ENCODE results near the gene SPECC1.
"Not testable (repeated sequence)": the region's sequence is repeated elsewhere in the genome, so short reads cannot be mapped to it uniquely, and the experiment has no call there.

Gene SPECC1

GRCh38 chr17:20095336-20096080 lies 86.3 kb downstream of the SPECC1 start:
- peak; percentile 34 for DNase-seq

DNA sequence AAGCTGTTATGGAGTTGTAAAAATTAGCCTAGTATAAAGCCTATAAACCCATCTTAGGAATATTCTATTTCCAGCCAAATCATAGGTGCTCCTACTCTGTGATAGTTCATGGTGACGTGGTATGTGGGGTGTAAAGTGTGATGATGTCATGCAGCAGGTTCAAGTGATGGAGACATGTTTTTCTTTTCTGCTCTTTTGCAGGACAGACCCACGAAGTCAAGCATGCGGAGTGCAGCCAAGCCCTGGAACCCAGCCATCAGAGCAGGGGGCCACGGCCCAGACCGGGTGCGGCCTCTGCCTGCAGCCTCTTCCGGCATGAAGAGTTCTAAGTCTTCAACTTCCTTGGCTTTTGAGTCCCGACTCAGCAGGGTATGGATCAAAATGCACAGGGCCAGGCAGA lies 87.3 kb downstream of the SPECC1 start:
- DNase-seq = no peak

GRCh38 chr17:20097330-20097729 lies 88.2 kb downstream of the SPECC1 start:
- no peak for DNase-seq

DNA sequence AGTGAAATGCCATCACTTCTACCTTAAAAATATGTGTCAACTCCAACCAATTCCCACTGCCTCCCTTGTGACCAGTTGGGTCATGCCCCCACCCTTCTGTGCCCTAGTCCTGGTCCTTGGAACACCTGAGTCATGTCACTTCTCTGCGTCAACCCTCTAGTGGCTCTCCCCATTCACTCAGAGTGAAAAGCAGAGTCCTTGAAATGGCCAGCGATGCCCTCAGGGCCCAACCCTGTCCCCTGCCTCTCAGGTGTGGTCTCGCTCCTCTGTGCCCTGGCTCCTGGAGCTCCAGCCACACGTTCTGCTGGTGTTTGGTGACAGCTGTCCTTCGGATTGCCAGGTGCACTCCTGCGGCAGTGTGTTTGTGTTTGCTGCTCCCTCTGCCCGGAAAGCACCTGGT lies 89.2 kb downstream of the SPECC1 start:
- no peak for DNase-seq

- not testable (repeated sequence) for DNase-seq
Observed at GRCh38 chr17:20100806-20101205, 91.6 kb downstream of the SPECC1 start.

- DNase-seq = no peak
Observed at GRCh38 chr17:20103454-20104446, 94.6 kb downstream of the SPECC1 start.

DNA sequence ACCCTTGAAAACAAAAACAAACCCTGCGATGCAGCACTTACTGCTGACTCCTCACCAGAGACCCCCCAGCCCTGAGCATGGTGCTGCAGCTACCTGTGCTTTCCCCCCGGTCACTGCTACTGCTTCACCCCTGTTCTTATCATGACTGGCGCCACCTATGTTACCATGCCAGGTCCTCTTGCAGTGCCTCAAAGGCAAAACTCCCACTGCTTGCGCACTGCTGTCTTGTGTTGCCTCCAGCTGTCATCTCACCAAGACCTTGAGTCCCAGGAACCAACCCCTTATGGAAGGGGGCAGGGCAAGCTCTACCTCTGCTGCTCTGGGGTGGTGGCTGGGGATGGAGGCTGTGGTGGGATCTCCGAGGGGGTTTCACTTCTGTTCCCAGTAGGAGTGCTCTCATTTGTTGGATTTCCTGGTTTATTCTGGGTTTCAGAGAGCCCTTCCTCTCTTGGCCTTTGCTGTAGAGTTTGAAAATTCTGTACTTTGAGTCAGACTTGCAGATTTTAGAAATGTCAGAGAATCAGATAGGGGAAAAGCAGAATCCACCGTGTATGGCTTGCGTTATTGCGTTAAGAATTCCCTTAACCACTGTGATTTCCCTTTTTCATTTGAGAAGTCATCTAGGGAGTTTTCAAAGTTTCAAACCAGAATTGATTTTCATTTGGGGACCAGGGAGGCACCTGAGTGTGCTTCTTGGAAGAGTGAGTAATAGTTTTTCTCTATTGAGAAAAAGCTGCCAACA lies 96.6 kb downstream of the SPECC1 start:
- DNase-seq = no peak

- not testable (repeated sequence) for DNase-seq
Observed at GRCh38 chr17:20106446-20106845, 97.3 kb downstream of the SPECC1 start.

DNA sequence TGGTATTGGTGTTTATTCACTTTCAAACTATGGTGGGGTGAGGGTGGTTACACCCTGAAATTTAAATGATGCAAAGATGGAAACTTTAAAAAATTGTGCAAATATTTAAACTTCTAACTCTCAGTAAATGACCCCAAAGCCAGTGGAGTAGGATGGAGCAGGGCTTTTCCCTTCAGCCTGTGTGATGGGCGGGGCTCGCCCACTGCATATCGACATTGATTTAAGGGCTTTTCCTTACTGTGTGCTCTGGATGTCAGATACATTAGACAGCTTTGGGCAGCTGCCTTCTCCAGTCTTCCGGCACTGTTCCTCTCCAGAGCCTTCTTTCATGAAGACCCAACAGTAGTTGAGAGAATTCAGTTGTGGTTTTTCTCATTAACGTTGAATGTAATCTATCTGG lies 99.9 kb downstream of the SPECC1 start:
- no peak for DNase-seq

DNA sequence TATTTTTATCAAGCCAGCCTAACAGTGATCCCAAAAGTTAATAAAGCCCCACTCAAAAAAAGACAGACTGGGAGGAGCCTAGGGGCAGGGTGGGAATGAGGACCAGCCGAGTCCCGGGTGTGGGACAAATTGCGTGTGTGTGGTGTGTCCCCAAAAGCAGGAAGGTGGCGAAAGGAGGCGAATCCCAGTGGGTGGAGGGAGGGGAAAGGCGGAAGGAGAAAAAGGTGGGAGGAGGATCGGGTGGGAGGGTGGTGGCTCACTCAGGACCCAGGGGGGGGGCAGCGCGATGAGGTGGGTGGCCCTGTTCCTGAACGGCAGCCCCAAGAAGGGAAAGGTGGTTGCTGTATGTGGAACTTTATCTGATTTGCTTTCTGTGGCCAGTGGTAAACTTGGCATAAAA lies 102.4 kb downstream of the SPECC1 start:
- DNase-seq = no peak

GRCh38 chr17:20114466-20114865 lies 105.3 kb downstream of the SPECC1 start:
- DNase-seq = no peak

DNA sequence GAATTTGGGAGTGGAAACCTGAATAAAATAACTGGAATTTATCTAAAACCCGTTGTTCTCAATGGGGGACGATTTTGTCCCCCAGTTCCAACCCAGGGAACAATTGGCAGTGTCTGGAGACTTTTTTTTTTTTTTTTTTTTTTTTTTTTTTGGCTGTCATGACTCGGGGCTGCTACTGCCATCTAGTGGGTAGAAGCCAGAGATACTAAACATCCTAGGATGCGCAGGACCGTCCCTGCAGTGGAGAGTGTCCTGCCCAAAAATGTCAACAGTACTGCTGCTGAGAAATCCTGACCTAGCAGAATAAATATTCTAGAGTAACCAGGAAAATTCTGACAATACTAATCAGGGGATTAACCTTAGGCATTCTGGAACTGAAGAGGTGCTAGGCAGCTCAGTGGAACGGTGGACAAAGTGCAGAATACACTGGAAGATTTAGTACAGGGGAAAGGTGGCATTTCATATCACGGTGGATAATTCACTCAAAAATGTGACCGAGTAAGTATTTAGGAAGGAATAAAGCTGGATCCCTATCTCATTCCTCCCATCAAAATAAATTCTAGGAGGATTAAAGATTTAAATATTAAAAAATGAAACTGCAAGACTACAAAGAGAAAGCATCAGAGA lies 107.6 kb downstream of the SPECC1 start:
- peak; percentile 77 for DNase-seq

DNA sequence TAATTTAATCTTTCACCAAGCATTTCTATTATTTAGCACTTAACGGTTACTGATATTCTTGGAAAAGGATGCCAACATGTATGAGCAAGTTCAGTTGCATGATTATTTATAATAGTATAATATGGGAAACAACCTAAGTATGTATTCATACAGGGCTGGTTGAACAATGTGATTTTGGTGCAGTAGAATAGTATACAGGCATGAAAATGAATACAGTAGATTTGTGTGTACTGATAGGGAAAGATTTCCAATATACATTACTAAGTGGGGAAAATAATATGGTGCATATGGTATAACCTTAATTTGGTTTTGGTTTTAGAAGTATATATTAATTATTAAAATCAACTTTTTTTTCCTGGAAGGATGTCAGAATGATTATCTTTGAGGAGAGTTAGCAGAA lies 109.1 kb downstream of the SPECC1 start:
- no peak for DNase-seq

DNA sequence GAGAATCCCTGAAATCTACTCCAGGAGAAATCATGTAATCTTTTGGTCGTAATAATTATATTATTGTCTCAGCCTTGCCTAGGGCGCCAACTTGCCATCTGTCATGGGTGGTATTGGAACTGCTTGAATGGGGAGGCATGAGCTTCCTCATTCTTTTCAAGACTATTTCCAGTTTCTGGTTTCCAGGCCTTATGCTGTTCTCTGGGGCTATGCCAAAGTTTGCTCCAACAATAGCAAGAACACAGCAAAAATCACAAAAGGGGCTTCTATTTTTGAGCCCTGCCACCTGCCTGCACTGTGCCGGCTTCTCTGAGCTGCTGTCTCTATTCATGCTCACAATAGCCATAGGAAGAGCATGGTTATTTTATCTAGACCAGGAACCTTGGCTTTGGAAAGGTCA lies 111.7 kb downstream of the SPECC1 start:
- no peak for DNase-seq

DNA sequence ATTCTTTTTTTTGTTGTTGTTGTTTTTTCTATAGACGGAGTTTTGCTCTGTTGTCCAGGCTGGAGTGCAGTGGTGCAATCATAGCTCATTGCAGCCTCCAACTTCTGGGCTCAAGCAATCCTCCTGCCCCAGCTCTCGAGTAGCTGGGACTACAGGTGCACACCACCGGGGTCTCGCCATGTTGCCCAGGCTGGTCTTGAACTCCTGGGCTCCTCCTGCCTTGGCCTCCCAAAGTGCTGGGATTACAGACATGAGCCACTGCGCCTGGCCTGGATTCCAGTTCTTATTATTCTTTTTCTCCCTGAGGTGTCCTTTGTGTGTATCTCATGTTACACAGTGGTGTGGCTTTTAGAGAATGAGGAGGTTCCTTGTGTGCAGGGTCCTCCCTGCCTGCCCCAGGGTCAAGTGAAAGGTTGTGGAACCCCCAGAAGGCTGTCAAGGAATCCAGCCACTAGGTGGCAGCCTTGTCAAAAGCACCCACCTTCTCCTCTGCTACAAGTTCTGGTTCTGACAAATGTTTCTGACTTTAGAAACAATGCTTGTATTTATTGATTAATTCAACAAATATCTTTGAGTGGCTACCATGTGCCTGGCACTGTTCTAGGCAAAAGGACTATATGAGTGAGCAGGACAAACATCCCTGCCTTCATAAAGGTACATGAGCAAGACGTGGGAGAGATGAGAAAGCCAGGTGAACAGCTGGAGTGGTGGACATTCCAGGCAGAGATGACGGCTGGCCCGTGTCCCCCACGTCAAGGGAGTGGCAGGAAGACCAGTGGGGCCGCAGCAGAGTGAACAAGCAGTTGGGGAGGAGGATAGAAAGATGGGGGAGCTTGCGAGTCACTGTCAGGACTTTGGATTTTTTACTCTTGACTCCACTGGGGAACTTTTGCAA lies 112.4 kb downstream of the SPECC1 start:
- peak; percentile 75 for DNase-seq

DNA sequence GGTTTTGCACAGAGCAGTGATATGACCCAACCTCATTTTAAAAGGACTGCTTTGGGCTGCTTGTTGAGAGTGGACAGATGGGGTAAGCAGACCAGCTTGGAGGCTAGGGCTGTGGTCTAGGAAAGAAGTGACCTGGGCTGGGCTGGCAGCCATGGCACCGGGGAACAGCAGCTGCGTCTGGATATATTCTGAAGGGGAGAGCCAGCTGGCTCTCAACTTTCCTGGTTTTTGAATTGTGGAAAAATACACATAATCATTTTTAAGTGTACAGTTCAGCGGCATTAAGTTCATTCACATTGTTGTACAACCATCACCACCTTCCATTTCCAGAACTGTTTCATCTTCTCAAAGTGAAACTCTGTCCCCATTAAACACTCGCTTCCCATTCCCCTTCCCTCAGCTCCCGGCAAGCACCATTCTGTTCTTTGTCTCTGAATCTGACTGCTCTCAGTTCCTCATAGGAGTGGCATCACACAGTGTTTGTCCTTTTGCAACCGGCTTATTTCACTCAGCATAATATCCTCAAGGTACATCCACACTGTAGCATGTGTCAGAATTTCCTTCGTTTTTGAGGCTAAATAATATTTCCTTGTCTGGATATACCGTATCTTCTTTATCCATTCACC lies 113.2 kb downstream of the SPECC1 start:
- no peak for DNase-seq

DNA sequence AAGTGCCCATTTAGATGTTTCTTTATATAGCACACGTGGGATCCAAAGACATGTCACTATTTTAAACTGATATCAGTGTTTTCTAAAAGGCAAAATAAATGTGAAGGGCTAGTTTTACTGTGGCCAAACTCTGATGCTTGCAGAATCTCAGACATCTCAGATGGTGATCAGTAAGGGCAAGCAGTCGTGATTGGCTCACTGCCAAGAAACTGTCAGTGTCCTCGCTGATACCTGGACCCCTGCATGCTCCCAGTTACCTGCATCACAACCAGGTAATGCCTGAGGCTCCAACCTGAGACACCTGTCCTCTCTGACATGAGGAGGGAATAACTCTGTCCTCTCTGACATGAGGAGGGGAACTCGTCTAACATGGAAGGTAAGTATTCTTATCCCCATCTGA lies 114.0 kb downstream of the SPECC1 start:
- DNase-seq = no peak

DNA sequence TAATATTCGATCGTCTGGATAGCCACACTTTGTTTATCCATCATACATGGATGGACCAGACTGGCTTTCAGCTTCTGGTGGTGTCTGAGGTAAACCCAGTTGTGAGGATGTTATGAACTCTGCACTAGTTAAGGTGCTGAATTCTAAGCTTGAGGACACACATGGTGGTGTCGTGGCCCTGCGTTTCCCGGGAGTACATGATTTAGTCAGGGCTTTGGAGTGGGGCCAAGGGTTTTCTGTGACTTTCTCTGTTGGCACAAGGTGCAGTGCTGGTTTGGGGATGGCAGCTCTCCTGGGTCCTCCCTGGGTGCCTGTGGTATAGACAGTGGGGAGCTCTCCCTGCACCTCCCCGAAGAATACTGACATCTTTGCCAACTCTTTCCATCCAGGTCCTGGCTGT lies 116.6 kb downstream of the SPECC1 start:
- no peak for DNase-seq

DNA sequence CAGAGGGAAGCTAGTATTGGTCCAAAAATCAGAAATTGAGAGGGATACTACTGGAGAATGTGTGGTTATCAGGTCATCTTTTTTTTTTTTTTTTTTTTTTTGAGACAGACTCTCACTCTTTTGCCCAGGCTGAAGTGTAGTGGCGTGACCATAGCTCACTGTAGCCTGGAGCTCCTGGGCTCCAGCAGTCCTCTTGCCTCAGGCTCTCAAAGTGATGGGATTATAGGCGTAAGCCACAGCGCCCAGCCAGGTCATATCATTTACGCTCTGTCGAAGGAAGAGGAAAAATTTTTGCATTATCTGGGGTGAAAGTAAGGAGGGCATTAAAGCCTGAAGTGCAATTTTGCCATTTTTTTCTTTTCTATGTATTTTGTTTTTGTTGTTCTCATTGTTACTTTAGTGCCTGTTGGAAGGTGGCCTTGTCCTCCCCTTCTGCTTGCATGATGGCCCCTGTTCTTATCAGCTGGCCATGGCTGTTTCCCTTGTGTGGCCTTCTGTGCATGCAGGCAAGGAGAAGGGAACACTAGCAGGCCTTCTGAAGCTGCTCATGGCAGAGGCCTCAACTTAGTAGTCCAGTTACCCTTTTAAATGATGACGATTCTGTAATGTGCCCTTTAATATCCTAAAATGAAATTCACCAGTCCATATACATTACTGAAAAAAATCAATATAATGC lies 118.3 kb downstream of the SPECC1 start:
- peak; percentile 13 for DNase-seq

GRCh38 chr17:20128036-20128667 lies 119.0 kb downstream of the SPECC1 start:
- no peak for DNase-seq

Measured in hematopoietic multipotent progenitor cell treated with erythropoietin and hydrocortisone succinate and interleukin-3 and kit ligand, for 8 days (in vitro differentiated cells).